Measurements from ENCODE around the gene JMJD6. TPM values are rescaled to one million over a fixed set of nuclear protein-coding genes. Genes with fewer than 3 reads are reported as not detected.

Gene JMJD6
- total RNA-seq, 1 experiment from 2014 or later: 47.6 TPM

DNA sequence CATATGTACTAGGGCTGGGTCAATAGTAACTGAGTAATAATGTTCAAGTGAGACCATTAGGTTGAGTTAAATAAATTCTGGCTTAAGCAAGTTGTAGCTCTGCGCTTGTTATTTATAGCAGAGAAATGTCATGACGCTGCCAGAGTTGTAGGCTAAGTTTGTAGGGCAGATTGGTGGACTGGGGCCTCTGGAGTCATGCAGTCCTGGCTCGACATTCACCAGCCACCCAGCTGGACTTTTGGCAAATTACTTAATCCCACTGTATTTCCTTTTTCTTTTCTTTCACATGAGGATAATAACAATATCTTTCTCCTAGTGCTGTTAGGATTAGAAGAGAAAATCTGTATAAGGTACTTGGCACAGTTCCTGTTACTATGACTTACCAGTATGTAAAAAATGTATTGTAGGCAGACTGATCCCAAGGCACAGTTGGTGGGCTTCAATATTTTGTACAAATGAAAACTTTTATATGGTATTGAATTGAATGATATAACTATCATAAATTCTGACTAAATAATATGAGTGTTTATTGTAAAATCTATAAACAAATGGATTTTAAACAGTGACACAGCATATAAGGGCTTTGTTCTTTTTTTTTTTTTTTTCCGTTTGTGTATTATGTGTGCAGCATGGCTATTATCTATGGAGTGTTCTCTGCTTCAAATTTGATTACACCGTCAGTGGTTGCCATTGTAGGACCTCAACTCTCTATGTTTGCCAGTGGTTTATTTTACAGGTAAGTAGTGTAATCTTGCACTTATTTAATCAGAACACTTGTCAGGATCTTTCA lies 14.1 kb upstream of the JMJD6 start:
- POLR2A ChIA-PET: no interaction called here
- H3K27me3 ChIP-seq (ENCODE audit: insufficient read depth, low read length): no peaks in the 10 kb centered on the region
- RAD21 ChIA-PET (ENCODE audit: low non-redundant PET in 1 of 2, low total read pairs in 2 of 2, uncharacterized antibody in 2 of 2, unreplicated experiment in 2 of 2): no interaction called here
- no peak for DNase-seq (ENCODE audit: low read depth, low spot score)
- no peak for ATAC-seq
- H3K9ac ChIP-seq (ENCODE audit: low read length): no peak overlapping the region
- H3K27ac ChIP-seq (ENCODE audit: low read depth, low read length): no peak overlapping the region
- CTCF ChIA-PET: no interaction called here
- intact Hi-C loops (cut with micrococcal nuclease): no loop called here
- H3K9me2 ChIP-seq (ENCODE audit: insufficient read depth): no peaks in the 10 kb centered on the region
- no TSS peak for BruUV-seq (replicated peaks)
- H3K36me3 ChIP-seq (ENCODE audit: control insufficient read depth in 1 of 2, insufficient read depth in 2 of 2, low read length in 2 of 2): peaks cover 8 to 25% of the 10 kb centered on the region in 2 experiments
- peaks cover 16% of the 10 kb centered on the region for H3K79me2 ChIP-seq (ENCODE audit: insufficient read depth, low read length)
- no peaks in the 10 kb centered on the region for H3K9me3 ChIP-seq (ENCODE audit: control insufficient read depth in 1 of 2, insufficient read depth in 1 of 2, low read depth in 1 of 2, low read length in 2 of 2)
- H3K4me3 ChIP-seq (replicated peaks in 1 of 2; ENCODE audit: low read depth in 1 of 2, low read length in 2 of 2): no peak overlapping the region
- H3K4me1 ChIP-seq (ENCODE audit: control insufficient read depth in 1 of 2, insufficient read depth in 2 of 2, low read length in 2 of 2): peaks cover 9 to 21% of the 10 kb centered on the region in 2 experiments
- TF ChIP-seq EGR1 (IDR thresholded peaks at IDR 0.05; ENCODE audit: low read depth) (no peak), SP1 (IDR thresholded peaks at IDR 0.05; ENCODE audit: low read depth) (no peak), TCF7L2 (IDR thresholded peaks at IDR 0.05; ENCODE audit: borderline replicate concordance, extremely low read depth, insufficient read depth, insufficient read length) (no peak), CEBPB (IDR thresholded peaks at IDR 0.05; ENCODE audit: low read depth) (no peak), SRF (IDR thresholded peaks at IDR 0.05; ENCODE audit: low read depth) (no peak), ZFX (IDR thresholded peaks at IDR 0.05) (no peak), SIN3A (IDR thresholded peaks at IDR 0.05; ENCODE audit: low read depth) (no peak), JUND (IDR thresholded peaks at IDR 0.05) (no peak), EZH2 (IDR thresholded peaks at IDR 0.05) (no peak), RAD21 (IDR thresholded peaks at IDR 0.05; ENCODE audit: low read depth) (no peak), POLR2A (IDR thresholded peaks at IDR 0.05; ENCODE audit: borderline replicate concordance, extremely low read depth, insufficient read depth, insufficient read length) (no peak), EZH2phosphoT487 (IDR thresholded peaks at IDR 0.05; ENCODE audit: borderline replicate concordance) (no peak), ELF1 (IDR thresholded peaks at IDR 0.05; ENCODE audit: borderline replicate concordance, low read depth) (no peak), FOSL1 (IDR thresholded peaks at IDR 0.05; ENCODE audit: low read depth) (no peak), POLR2AphosphoS5 (IDR thresholded peaks at IDR 0.05; ENCODE audit: low read depth, low read length) (no peak)
- TF ChIP-seq, protein P1, sequence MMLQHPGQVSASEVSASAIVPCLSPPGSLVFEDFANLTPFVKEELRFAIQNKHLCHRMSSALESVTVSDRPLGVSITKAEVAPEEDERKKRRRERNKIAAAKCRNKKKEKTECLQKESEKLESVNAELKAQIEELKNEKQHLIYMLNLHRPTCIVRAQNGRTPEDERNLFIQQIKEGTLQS (IDR thresholded peaks at IDR 0.05): no peak
- TF ChIP-seq, protein P2, sequence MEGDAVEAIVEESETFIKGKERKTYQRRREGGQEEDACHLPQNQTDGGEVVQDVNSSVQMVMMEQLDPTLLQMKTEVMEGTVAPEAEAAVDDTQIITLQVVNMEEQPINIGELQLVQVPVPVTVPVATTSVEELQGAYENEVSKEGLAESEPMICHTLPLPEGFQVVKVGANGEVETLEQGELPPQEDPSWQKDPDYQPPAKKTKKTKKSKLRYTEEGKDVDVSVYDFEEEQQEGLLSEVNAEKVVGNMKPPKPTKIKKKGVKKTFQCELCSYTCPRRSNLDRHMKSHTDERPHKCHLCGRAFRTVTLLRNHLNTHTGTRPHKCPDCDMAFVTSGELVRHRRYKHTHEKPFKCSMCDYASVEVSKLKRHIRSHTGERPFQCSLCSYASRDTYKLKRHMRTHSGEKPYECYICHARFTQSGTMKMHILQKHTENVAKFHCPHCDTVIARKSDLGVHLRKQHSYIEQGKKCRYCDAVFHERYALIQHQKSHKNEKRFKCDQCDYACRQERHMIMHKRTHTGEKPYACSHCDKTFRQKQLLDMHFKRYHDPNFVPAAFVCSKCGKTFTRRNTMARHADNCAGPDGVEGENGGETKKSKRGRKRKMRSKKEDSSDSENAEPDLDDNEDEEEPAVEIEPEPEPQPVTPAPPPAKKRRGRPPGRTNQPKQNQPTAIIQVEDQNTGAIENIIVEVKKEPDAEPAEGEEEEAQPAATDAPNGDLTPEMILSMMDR (IDR thresholded peaks at IDR 0.05 in 2 of 3, conservative IDR thresholded peaks at IDR 0.05 in 1 of 3; ENCODE audit: borderline replicate concordance in 1 of 3, insufficient read depth in 1 of 3, low read depth in 2 of 3, low read length in 2 of 3): no peak
- TF ChIP-seq, protein P3, sequence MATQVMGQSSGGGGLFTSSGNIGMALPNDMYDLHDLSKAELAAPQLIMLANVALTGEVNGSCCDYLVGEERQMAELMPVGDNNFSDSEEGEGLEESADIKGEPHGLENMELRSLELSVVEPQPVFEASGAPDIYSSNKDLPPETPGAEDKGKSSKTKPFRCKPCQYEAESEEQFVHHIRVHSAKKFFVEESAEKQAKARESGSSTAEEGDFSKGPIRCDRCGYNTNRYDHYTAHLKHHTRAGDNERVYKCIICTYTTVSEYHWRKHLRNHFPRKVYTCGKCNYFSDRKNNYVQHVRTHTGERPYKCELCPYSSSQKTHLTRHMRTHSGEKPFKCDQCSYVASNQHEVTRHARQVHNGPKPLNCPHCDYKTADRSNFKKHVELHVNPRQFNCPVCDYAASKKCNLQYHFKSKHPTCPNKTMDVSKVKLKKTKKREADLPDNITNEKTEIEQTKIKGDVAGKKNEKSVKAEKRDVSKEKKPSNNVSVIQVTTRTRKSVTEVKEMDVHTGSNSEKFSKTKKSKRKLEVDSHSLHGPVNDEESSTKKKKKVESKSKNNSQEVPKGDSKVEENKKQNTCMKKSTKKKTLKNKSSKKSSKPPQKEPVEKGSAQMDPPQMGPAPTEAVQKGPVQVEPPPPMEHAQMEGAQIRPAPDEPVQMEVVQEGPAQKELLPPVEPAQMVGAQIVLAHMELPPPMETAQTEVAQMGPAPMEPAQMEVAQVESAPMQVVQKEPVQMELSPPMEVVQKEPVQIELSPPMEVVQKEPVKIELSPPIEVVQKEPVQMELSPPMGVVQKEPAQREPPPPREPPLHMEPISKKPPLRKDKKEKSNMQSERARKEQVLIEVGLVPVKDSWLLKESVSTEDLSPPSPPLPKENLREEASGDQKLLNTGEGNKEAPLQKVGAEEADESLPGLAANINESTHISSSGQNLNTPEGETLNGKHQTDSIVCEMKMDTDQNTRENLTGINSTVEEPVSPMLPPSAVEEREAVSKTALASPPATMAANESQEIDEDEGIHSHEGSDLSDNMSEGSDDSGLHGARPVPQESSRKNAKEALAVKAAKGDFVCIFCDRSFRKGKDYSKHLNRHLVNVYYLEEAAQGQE (IDR thresholded peaks at IDR 0.05; ENCODE audit: low read depth): no peak
- peaks cover 8% of the 10 kb centered on the region; the same call in 1 of the 2 replicates for H4K20me1 ChIP-seq (ENCODE audit: insufficient read depth)
- no peak overlapping the region for H3K4me2 ChIP-seq (ENCODE audit: low read length)
- no peak overlapping the region for H2AFZ ChIP-seq (ENCODE audit: low read depth, low read length, poor library complexity, severe bottlenecking)
